GM13977 (cell line): ENCODE measurements around the gene EIF4G3.
"Not testable (repeated sequence)": the region's sequence is repeated elsewhere in the genome, so short reads cannot be mapped to it uniquely, and the experiment has no call there.

Experiments used
- DNase-seq: peaks from one replicate; pipeline ENCODE4 v3.0.0; 2012; ENCODE audit warnings: low spot score
- CTCF ChIP-seq: IDR thresholded peaks from 2 replicates; pipeline ENCODE4 v1.5.1; 2012; ENCODE audit warnings: mild to moderate bottlenecking, control low read depth; ENCODE audit not compliant: insufficient read depth; ENCODE audit errors: extremely low read depth, missing control alignments
- in situ Hi-C: fragments of 300-500 bp; cut with MboI; formaldehyde crosslinking; loops from one replicate; pipeline ENCODE4 v1.12.0; 2022; ENCODE audit warnings: low sequenced_read_pairs, low pct_unique_long_range_greater_than_20kb, mixed read lengths, inconsistent platforms; ENCODE audit not compliant: unreplicated experiment

Gene EIF4G3

DNA sequence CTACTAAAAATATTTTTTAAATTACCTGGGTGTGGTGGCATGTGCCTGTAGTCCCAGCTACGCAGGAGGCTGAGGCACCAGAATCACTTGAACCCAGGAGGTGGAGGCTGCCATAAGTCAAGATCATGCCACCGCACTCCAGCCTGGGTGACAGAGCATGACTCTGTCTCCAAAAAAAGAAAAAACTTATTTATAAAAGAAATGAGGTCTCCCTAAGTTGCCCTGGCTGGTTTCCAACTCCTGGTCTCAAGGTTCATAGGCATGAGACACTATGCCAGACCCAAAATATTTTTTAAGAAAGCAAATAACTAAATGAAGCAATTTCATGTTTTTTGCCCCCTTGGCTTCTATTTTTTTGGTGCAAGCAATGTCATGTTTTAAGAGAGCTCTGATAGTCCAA lies 32.9 kb downstream of the EIF4G3 start:
- no peak for DNase-seq
- TF ChIP-seq CTCF, result no peak
- in situ Hi-C loops, result no loop called here

- in situ Hi-C loops, result no loop called here
- DNase-seq, result no peak
- TF ChIP-seq CTCF, result no peak
These were observed 33.6 kb downstream of the EIF4G3 start for GRCh38 chr1:21143138-21143537.

DNA sequence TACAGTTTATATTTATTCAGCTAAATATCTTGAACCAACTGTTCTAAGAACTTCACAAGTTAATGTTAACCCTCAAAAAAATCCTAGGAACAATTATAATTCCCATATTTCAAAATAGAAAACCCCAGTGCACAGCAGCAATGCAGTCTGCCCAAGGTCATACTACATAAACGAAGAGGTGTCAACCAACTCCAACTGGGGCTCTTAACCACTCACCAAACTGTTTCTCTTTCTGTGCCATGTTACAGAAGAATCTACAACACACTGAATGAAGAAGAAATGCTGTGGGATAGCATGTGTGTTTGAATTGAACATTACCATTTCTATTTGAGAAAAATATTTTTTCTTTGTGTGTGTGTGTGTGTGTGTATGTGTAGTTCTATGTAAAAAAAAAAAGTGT lies 35.7 kb downstream of the EIF4G3 start:
- DNase-seq, result no peak
- TF ChIP-seq CTCF, result no peak
- in situ Hi-C loops, result no loop called here

- no peak for DNase-seq
- no peak for TF ChIP-seq CTCF
- in situ Hi-C loops, result no loop called here
These were observed 37.1 kb downstream of the EIF4G3 start for GRCh38 chr1:21139601-21140000.

DNA sequence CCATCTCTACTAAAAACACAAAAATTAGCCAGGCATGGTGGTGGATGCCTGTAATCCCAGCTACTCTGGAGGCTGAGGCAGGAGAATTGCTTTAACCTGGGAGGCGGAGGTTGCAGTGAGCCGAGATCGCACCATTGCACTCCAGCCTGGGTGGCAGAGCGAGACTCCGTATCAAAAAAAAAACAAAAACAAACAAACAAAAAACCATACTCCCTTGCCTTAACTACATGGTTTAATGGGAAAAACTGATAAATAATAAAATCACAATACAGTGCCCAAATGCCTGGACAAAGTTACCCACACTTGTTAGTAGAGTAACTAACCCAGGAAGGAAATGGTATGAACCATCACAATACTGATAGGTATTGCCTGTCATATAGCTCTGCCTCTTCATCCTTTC lies 40.4 kb downstream of the EIF4G3 start:
- in situ Hi-C loops, DNase-seq: not testable (repeated sequence)

DNA sequence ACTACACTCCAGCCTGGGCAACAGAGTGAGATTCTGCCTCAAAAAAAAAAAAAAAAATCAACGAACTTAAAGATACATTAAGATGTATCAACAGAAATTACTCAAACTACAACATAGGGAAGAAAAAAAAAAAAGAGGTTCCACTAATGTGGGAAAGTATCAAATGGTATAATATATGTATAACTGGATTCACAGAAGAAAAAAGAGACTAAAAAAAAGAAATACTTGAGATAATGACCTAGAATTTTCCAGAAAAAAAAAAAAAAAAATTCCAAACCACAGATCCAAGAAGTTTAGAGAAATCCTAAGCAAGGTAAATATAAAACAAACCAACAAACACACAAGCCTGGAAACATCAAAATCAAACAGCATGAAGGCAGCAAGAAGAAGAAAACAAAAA lies 45.5 kb downstream of the EIF4G3 start:
- DNase-seq, result no peak
- no peak for TF ChIP-seq CTCF
- in situ Hi-C loops, result no loop called here

DNA sequence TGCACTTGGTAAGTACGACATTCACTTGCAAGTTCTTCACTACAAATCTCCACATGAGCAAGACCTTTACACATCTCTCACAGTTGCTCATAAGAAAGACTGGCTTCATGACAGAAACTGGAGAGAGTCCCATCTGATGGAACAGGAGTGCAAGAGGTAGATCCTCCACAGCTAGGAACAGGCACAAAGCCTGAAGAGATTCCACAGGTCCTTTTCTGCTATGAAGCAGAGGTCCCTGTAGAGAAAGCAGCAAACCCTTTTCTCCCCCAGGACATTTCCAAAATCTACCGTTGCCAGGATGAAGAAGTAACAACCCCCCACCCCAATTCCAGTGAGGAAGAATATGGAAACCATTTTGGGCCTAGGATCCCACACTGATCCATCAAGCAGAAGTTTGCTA lies 47.3 kb downstream of the EIF4G3 start:
- in situ Hi-C loops, result no loop called here
- TF ChIP-seq CTCF, result no peak
- no peak for DNase-seq
